Neural progenitor cell (in vitro differentiated cells): ENCODE measurements around the gene ZNF564. TPM values are rescaled to one million over a fixed set of nuclear protein-coding genes. Genes with fewer than 3 reads are reported as not detected.
"Not testable (repeated sequence)": the region's sequence is repeated elsewhere in the genome, so short reads cannot be mapped to it uniquely, and the experiment has no call there.

Experiments used
- DNase-seq: peaks from one replicate; pipeline ENCODE4 v3.0.0-alpha.2; 2016; ENCODE audit warnings: low spot score
- H2AFZ ChIP-seq: fragments of 200-600 bp; sonication (generic); replicated peaks from 2 replicates; pipeline ENCODE4 v1.6.1; 2016; ENCODE audit warnings: antibody characterized with exemption
- H3F3A ChIP-seq: fragments of 200-600 bp; sonication (generic); 2 replicates; pipeline ENCODE4 v1.6.1; 2016; ENCODE audit warnings: antibody characterized with exemption, low read depth
- H3K27ac ChIP-seq: fragments of 200-600 bp; sonication (generic); 2 replicates; pipeline ENCODE4 v1.5.1; 2016; ENCODE audit warnings: mild to moderate bottlenecking
- H3K27me3 ChIP-seq: fragments of 200-600 bp; sonication (generic); 2 replicates; pipeline ENCODE4 v1.6.1; 2016; ENCODE audit warnings: mild to moderate bottlenecking, moderate library complexity
- H3K36me3 ChIP-seq: fragments of 200-600 bp; sonication (generic); 2 replicates; pipeline ENCODE4 v1.5.1; 2016
- H3K4me1 ChIP-seq: fragments of 200-600 bp; sonication (generic); 2 replicates; pipeline ENCODE4 v1.6.1; 2016; ENCODE audit warnings: mixed run types
- H3K4me2 ChIP-seq: fragments of 200-600 bp; sonication (generic); 2 replicates; pipeline ENCODE4 v1.6.1; 2016
- H3K4me3 ChIP-seq: fragments of 200-600 bp; sonication (generic); 2 replicates; pipeline ENCODE4 v1.5.1; 2016
- H3K79me2 ChIP-seq: fragments of 200-600 bp; sonication (generic); 2 replicates; pipeline ENCODE4 v1.6.1; 2016; ENCODE audit warnings: low read depth
- H3K9ac ChIP-seq: fragments of 200-600 bp; sonication (generic); 2 replicates; pipeline ENCODE4 v1.6.1; 2016
- H3K9me3 ChIP-seq: fragments of 200-600 bp; sonication (generic); 2 replicates; pipeline ENCODE4 v1.5.1; 2016; ENCODE audit warnings: low read depth
- H4K20me1 ChIP-seq: fragments of 200-600 bp; sonication (generic); 2 replicates; pipeline ENCODE4 v1.6.1; 2016; ENCODE audit warnings: low read depth
- H3K27ac Mint-ChIP-seq: 3 replicates; pipeline ENCODE4 v1.8.0; 2021; ENCODE audit warnings: mixed read lengths
- H3K27me3 Mint-ChIP-seq: 2 replicates; pipeline ENCODE4 v1.8.0; 2022; ENCODE audit warnings: low read depth, mild to moderate bottlenecking, inconsistent platforms, moderate library complexity, mixed read lengths; ENCODE audit not compliant: insufficient read depth
- H3K36me3 Mint-ChIP-seq: 3 replicates; pipeline ENCODE4 v1.8.0; 2021; ENCODE audit warnings: mixed read lengths
- H3K4me1 Mint-ChIP-seq: 3 replicates; pipeline ENCODE4 v1.8.0; 2021; ENCODE audit warnings: mixed read lengths
- H3K4me3 Mint-ChIP-seq: 3 replicates; pipeline ENCODE4 v1.8.0; 2021; ENCODE audit warnings: mild to moderate bottlenecking, moderate library complexity, mixed read lengths
- H3K9me3 Mint-ChIP-seq: 3 replicates; pipeline ENCODE4 v1.8.0; 2020; ENCODE audit warnings: mixed read lengths
- EZH2 ChIP-seq: fragments of 200-600 bp; sonication (generic); IDR thresholded peaks from 2 replicates; pipeline ENCODE4 v1.6.1; 2017; ENCODE audit warnings: antibody characterized with exemption, mild to moderate bottlenecking, moderate library complexity
- EZH2phosphoT487 ChIP-seq: fragments of 200-600 bp; sonication (generic); IDR thresholded peaks from 2 replicates; pipeline ENCODE4 v1.6.1; 2017; ENCODE audit warnings: antibody characterized with exemption
- total RNA-seq: library from RNA; depleted of rRNA; stranded (reverse); fragments of >200 nt; gene quantifications from 2 replicates; pipeline ENCODE4 v1.2.3, GENCODE V29; 2015; ENCODE audit warnings: low replicate concordance
- TF ChIP-seq, protein P1 (sequence below): fragments of 200-600 bp; sonication (generic); IDR thresholded peaks from 2 replicates; pipeline ENCODE4 v1.5.1; 2017; ENCODE audit warnings: antibody characterized with exemption, mild to moderate bottlenecking

Gene ZNF564
- total RNA-seq, 1 donor from 2014 or later, result 13.9 TPM

GRCh38 chr19:12496480-12496879 lies 54.8 kb downstream of the ZNF564 start:
- Histone ChIP-seq H3K9ac (no peak overlapping the region), H3K4me3 (no peak overlapping the region), H2AFZ (no peak overlapping the region), H3K9me3 (no peaks in the 10 kb centered on the region), H3K27ac (no peak overlapping the region), H4K20me1 (no peaks in the 10 kb centered on the region), H3K4me2 (no peak overlapping the region), H3K36me3 (no peaks in the 10 kb centered on the region), H3F3A (peaks cover 6% of the 10 kb centered on the region), H3K4me1 (no peaks in the 10 kb centered on the region), H3K79me2 (no peaks in the 10 kb centered on the region), H3K27me3 (peaks cover 5% of the 10 kb centered on the region)
- peaks cover 10% of the 10 kb centered on the region for H3K27me3 Mint-ChIP-seq
- H3K4me3 Mint-ChIP-seq, result no peak overlapping the region
- no peak for TF ChIP-seq EZH2phosphoT487
- no peak for TF ChIP-seq EZH2
- TF ChIP-seq, protein P1, sequence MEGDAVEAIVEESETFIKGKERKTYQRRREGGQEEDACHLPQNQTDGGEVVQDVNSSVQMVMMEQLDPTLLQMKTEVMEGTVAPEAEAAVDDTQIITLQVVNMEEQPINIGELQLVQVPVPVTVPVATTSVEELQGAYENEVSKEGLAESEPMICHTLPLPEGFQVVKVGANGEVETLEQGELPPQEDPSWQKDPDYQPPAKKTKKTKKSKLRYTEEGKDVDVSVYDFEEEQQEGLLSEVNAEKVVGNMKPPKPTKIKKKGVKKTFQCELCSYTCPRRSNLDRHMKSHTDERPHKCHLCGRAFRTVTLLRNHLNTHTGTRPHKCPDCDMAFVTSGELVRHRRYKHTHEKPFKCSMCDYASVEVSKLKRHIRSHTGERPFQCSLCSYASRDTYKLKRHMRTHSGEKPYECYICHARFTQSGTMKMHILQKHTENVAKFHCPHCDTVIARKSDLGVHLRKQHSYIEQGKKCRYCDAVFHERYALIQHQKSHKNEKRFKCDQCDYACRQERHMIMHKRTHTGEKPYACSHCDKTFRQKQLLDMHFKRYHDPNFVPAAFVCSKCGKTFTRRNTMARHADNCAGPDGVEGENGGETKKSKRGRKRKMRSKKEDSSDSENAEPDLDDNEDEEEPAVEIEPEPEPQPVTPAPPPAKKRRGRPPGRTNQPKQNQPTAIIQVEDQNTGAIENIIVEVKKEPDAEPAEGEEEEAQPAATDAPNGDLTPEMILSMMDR, result no peak
- peaks cover 2% of the 10 kb centered on the region for H3K4me1 Mint-ChIP-seq
- H3K9me3 Mint-ChIP-seq, result peaks cover 47% of the 10 kb centered on the region
- H3K27ac Mint-ChIP-seq, result no peak overlapping the region
- H3K36me3 Mint-ChIP-seq, result peaks cover 16% of the 10 kb centered on the region
- DNase-seq, result no peak

DNA sequence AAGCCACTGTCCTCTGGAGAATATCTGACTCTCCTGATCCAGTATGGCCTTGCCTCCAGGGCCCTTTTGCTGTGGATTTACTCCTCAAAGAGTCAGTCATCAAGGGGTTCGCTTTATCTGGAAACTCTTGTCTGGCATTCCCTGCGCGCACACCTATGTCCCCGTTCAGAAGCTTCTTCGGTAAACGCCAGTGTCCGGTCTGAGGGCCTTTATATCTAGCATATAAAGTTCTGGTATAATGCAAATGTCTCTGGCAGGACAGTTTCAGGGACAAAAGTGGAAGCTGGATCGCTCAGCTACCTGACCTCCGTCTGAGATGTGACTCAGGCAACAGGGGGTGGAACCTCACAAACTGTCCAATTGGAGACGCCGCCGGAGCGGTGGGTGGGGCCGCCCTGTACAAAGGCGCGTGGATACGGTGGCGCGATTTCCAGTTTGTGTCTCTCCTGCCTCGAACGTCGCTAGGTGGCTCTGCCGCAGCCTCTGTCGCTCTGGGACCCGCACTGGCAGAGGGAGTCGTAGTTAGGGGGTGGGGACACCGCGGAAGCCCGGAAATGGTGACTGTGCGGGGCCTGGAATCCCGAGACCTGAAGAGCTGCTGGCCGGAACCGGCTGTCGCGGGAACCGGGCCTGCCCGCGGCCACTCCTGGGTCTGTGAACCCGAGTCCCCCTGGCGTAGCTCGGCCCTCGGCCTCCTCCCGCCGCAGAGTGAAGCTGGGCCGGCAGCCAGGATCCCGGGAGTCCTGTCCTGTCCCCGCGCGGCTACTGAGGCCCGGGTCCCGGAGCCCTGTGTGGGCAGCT lies 56.1 kb downstream of the ZNF564 start:
- Histone ChIP-seq H3F3A (peaks cover 6% of the 10 kb centered on the region), H3K4me1 (no peaks in the 10 kb centered on the region), H3K79me2 (no peaks in the 10 kb centered on the region), H3K9ac (peak overlapping the region; percentile 36), H3K4me2 (peak overlapping the region; percentile 74), H3K4me3 (peak overlapping the region; percentile 47), H3K27me3 (peaks cover 5% of the 10 kb centered on the region), H3K27ac (peak overlapping the region; percentile 18), H2AFZ (peak overlapping the region; percentile 82), H3K9me3 (no peaks in the 10 kb centered on the region), H4K20me1 (no peaks in the 10 kb centered on the region), H3K36me3 (no peaks in the 10 kb centered on the region)
- peak; percentile 95 for DNase-seq
- H3K36me3 Mint-ChIP-seq, result peaks cover 16% of the 10 kb centered on the region
- peaks cover 10% of the 10 kb centered on the region for H3K27me3 Mint-ChIP-seq
- peaks cover 2% of the 10 kb centered on the region for H3K4me1 Mint-ChIP-seq
- no peak overlapping the region for H3K27ac Mint-ChIP-seq
- peak overlapping the region; percentile 82 for H3K4me3 Mint-ChIP-seq
- peaks cover 57% of the 10 kb centered on the region for H3K9me3 Mint-ChIP-seq
- TF ChIP-seq EZH2phosphoT487 (no peak), EZH2 (no peak)
- TF ChIP-seq, protein P1, result peak; percentile 54

DNA sequence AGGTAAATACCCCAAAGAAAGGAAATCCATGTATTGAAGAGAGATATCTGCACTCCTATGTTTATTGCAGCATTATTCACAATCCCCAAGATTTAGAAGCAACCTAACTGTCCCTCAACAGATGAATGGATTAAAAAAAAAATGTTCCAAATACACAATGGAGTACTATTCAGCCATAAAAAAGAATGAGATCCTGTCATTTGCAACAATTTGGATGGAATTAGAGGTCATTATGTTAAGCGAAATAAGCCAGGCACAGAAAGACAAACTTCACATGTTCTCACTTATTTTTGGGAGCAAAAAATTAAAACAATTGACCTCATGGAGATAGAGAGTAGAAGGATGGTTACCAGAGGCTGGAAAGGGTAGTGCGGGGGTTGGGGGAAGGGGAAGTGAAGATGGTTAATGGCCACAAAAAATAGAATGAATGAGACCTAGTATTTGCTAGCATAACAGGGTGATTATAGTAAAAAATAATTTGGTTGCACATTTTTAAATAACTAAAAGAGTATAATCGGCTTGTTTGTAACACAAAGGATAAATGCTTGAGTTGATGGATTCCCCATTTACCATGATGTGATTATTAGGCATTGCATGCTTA lies 56.9 kb downstream of the ZNF564 start:
- H3K4me1 Mint-ChIP-seq, result peaks cover 2% of the 10 kb centered on the region
- H3K27ac Mint-ChIP-seq, result no peak overlapping the region
- Histone ChIP-seq H3K4me3 (no peak overlapping the region), H3F3A (peaks cover 6% of the 10 kb centered on the region), H3K27me3 (peaks cover 5% of the 10 kb centered on the region), H3K36me3 (no peaks in the 10 kb centered on the region), H4K20me1 (no peaks in the 10 kb centered on the region), H3K79me2 (no peaks in the 10 kb centered on the region), H3K4me2 (no peak overlapping the region), H3K4me1 (no peaks in the 10 kb centered on the region), H3K27ac (no peak overlapping the region), H3K9me3 (no peaks in the 10 kb centered on the region), H3K9ac (no peak overlapping the region), H2AFZ (no peak overlapping the region)
- no peak for DNase-seq
- TF ChIP-seq EZH2phosphoT487 (no peak), EZH2 (no peak)
- TF ChIP-seq, protein P1, result no peak
- H3K9me3 Mint-ChIP-seq, result peaks cover 60% of the 10 kb centered on the region
- H3K27me3 Mint-ChIP-seq, result peaks cover 10% of the 10 kb centered on the region
- no peak overlapping the region for H3K4me3 Mint-ChIP-seq
- peaks cover 14% of the 10 kb centered on the region for H3K36me3 Mint-ChIP-seq

DNA sequence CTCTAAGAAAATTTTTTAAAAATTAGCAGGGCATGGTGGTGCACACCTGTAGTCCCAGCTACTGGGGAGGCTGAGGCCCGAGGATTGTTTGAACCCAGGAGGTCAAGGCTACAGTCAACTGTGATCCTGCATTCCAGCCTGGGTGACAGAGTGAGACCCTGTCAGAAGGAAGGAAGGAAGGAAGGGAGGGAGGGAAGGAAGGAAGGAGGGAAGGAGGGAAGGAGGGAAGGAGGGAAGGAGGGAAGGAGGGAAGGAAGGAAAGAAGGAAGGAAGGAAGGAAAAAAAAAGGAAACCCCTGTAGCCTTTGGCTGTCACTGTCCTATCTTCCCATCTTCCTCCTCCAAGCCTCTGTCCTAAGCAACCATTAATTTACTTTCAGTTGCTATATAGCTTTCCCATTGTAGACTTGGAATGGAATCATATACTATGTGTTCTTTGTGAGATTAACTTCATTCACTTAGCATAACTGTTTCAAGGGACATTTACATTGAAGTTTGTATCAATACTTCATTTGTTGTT lies 65.0 kb downstream of the ZNF564 start:
- H3K36me3 Mint-ChIP-seq, result peaks cover 14% of the 10 kb centered on the region
- not testable (repeated sequence) for H3K27me3 ChIP-seq, H3K4me2 ChIP-seq, DNase-seq, H3K4me1 ChIP-seq, H3K27ac Mint-ChIP-seq, H3K9ac ChIP-seq, H2AFZ ChIP-seq, H3K9me3 ChIP-seq, H3K27me3 Mint-ChIP-seq, H3K4me3 ChIP-seq, H4K20me1 ChIP-seq, H3K4me3 Mint-ChIP-seq, H3K27ac ChIP-seq, H3F3A ChIP-seq, H3K36me3 ChIP-seq
- H3K79me2 ChIP-seq, result peaks cover 23% of the 10 kb centered on the region
- H3K4me1 Mint-ChIP-seq, result peaks cover 22% of the 10 kb centered on the region
- peaks cover 40% of the 10 kb centered on the region for H3K9me3 Mint-ChIP-seq
